ENCODE results near the gene USF1.
"Not testable (repeated sequence)": the region's sequence is repeated elsewhere in the genome, so short reads cannot be mapped to it uniquely, and the experiment has no call there.

USF1 gene

DNA sequence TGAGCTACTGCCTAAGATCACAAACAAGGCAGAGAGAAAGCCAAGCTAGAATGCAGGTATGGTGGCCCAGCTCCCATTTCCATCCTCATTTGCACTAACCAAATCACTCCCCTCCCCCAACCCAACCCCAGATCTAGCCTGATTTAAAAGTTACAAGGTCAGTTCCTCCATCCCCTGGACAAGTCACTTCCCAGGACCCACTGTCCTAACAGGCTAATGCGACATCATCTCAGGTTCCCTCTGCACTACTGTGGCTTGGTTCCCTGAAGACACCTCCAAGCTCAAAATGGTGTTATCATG, 27.2 kb downstream of the USF1 start:
- DNase-seq = no peak

DNA sequence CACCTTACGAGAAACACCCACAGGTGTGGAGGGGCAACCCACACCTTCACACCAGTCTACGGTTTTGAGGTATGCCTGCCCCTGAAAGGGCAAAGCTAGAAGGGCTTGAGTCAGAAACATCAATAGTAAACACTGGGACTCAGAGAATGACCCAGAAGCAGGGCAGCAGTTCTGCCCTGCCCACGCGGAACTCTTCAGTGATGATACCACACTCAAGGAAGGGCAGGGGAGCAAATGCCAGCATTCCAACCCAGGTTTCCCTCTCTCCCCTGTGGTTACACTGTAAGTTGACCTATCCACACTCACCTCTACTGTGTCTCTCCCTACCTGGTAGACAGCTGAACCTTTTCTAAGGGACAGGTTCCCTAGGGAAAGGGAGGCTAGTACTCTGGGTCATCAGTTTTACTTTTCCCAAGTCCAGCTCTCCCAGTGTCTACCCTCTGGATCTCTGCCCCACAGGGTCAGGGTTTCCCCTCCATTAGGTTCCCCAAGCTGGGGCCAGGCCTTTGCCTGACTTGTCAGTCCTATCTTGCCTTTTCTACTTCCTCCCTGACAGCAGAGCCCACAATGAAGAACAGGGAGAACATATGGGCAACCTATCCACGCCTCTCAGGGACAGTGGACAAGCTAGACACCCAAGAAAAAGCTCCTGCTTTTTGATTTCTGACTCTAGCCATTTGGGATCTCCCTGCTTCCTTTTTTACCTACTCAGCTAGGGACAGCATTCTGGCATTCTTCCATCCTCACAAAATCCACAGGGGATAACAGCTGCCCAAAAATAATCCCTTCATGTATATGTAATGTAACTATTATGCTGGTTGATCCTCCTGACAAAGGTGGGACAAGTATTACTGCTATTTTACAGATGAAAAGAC, 27.8 kb downstream of the USF1 start:
- DNase-seq = no peak

DNA sequence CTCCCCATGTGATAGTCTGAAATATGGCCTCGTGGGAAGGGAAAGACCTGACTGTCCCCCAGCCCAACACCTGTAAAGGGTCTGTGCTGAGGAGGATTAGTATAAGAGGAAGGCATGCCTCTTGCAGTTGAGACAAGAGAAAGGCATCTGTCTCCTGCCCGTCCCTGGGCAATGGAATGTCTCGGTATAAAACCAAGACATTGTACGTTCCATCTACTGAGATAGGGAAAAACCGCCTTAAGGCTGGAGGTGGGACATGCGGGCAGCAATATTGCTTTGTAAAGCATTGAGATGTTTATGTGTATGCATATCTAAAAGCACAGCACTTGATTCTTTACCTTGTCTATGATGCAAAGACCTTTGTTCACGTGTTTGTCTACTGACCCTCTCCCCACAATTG, 28.6 kb downstream of the USF1 start:
- not testable (repeated sequence) for DNase-seq

DNA sequence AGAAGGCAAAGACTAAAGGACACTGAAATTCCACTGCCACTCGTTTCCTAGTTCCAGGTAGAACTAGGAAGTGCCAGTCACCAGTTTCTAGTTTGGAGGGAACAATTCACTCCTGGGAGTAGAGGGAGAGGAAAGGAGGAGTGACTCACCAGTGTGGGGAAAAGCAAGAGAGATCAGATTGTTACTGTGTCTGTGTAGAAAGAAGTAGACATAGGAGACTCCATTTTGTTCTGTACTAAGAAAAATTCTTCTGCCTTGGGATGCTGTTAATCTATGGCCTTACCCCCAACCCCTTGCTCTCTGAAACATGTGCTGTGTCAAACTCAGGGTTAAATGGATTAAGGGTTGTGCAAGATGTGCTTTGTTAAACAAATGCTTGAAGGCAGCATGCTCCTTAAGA, 29.1 kb downstream of the USF1 start:
- not testable (repeated sequence) for DNase-seq

DNA sequence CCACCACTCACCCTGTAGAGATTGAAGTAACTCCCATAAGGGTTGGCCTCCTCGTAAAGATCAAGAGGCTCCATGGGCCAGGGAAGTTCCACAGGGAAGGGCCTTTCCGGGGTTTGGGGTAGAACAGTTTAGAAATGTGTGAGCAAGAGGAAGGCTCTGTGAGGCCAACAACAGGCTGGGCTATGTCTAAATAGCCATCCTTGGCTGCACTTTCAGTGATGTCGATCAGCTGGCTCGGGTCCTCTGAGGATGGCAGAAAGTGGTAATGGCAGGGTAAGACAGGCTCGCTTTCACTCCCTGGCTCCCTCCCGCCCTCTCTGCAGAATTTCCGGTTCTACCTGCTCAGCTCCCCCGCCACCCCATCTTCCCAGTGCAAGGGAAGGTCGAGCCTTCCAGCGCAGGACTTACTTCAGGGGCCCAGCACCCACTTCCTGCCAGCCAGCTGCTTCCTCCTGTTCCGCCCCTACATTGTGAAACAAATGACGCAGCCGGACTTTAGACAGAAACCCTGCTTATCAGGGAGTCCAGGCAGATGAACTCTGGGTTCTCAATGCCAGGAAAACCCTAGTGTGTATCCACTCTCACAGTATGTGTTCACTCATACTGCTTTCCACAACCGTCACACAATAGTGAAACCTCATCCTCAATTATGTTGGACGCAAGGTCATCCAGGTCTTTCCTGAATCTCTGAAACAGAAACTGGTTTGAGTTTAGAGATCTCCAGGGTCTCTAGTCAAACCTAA, 32.1 kb downstream of the USF1 start:
- DNase-seq = no peak

DNA sequence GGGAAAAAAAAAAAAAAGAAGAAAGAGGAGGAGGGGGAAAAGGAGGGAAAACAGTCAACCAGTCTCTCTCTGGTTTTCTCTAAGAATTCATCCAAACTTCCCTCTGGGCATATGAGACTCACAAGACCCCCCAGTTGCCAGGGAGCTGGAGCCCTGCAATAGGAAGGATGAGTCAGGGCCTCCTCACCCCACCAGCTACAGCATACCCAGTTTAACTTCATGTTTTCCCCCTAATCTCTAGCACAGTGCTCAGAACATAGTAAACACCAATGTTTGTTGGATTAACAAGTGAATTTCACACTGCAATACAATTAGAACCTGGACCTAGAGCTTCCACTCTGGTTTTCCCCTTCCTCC, 32.7 kb downstream of the USF1 start:
- no peak for DNase-seq

DNA sequence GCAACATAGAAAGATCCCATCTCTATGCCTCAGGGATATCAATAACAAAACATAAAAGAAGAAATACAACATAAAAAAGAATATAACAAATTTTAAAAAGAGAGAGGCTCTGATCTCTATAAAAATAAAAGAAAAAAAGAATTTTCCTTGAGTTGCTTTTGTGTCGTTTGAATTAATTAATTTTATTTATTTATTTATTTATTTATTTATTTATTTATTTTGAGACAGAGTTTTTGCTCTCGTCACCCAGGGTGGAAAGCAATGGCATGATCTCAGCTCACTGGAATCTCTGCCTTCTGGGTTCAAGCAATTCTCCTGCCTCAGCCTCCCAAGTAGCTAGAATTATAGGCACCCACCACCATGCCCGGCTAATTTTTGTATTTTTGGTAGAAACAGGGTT, 33.4 kb downstream of the USF1 start:
- no peak for DNase-seq

DNA sequence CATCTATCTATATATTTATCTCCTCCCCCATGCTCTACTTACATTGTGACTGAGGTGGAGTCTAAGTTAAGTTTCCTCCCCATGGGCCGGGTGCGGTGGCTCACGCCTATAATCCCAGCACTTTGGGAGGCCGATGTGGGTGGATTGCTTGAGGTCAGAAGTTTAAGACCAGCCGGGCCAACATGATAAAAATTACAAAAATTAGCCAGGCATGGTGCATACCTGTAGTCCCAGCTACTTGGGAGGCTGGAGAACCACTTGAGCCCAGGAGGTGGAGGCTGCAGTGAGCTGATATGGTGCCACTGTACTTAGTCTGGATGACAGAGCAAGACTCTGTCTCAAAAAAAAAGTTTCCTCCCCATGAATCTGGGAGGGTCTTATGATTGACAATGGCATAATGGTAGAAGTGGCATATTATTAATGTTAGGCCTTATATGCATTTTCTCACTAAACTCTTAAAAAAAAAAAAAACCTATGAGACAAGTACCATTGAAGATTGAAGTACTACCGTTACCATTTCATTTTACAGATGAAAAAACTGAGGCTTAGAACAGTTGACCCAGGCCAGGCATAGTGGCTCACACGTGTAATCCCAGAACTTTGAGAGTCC, 36.1 kb downstream of the USF1 start:
- DNase-seq = no peak

DNA sequence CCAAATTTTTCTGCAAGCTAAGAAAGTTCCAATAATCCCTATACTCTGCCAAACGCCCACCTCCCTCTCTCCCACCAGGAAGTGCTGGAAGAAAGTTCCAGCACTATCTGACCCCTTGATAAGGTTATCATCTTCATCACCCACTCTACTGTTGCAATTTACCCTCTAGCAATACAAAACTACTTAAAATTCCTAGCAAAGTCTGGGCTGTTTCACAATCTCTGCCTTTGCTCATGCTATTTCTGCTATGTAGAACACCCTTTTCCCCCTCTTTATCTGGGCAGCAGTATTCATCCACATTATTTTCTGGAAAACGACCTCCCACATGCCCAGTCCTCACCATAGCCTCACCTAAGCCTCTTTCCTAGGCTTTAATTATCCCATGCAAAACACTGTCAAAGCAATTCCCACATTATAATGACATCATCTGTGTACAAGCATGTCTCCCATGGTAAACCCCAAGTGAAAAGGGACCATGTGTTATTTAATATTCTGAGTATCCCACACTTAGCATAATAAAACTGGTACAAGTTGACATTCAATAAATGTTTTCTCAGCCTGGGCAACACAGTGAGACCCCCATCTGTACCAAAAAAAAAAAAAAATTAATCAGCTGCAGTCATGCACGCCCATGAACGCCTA, 36.8 kb downstream of the USF1 start:
- DNase-seq = no peak

DNA sequence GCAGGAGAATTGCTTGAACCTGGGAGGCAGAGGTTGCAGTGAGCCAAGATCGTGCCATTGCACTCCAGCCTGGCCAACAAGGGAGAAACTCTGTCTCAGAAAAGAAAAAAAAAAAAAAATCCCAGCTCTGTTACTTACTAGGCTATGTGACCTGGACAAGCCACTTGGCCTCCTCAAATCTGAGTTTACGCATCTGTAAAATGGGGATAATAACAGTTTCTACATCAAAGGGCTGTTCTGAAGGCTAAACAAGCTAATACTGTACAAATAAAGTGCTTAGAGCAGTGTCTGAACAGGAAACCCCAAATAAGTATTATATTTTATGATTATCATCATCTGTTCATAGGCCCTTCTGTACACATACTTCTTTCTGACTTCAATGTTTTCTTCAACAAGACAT, 38.4 kb downstream of the USF1 start:
- DNase-seq = no peak

DNA sequence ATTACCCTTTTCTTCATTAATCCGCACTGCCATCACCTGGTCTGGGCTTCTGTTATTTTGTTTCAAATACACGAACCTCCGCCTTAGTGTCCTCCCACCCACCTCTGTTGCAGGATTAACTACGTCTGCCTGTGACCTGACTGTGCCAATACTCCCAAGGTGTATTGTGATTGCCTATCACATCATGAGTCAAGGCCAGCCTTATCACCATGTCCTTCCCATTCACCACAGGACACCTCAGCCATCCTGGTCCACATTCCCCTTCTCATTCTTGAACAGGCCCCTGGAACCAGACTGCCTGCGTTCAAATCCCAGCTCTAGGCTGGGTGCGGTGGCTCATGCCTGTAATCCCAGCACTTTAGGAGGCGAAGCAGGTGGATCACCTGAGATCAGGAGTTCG, 39.2 kb downstream of the USF1 start:
- DNase-seq = no peak

DNA sequence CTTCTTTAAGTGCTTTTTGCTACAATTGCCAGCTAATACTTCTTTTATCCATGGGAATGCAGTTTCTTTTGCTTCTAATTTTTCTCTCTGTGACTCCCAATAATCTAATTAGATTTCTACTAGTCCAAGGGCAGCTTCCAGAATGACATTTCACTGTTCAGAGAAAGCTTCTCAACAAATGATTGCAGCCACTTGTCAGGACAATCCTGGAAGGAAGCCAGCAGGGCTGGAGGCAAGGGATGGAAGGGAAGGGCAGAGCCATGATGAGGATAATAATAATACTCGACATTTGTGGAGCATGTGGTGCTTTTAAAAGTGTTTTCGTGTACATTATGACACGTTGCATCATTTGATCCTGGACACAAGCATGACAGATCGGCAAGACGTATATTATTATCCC, 44.3 kb downstream of the USF1 start:
- DNase-seq = no peak

DNA sequence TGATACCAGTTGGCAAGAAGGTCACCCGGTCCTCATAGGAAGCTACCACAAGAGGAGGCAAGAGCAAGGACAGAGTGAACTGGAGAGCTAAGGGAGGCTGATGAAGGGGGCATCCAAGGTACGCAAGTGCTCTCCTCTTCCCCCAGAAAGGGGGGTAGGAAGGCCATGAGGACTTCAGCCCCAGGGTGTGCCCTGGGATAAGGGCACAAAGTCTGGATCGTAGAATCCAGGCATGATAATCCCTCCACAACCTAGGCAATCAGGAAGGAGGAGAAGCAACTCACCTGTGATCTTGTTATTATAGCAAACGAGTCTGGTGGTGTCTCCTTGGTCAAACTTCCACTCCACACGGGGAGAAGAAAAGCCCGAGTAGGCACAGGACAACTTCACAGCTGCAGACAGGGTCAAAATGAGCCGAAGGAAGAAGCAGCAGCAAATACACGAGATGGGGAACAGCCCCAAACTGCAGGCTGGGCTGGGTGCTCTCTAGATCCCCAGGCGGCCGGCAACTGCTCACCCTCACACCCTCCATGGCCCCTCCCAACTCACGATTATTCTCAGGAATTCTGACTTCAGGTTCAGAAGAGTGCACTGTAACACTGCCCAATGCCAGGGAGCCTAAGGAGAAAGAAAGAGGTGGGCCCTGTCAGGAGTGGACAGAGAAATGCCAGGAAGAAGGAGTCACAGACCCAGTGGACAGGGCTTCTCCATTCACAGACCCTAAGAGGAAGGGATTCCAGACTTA, 44.9 kb downstream of the USF1 start:
- DNase-seq = no peak

DNA sequence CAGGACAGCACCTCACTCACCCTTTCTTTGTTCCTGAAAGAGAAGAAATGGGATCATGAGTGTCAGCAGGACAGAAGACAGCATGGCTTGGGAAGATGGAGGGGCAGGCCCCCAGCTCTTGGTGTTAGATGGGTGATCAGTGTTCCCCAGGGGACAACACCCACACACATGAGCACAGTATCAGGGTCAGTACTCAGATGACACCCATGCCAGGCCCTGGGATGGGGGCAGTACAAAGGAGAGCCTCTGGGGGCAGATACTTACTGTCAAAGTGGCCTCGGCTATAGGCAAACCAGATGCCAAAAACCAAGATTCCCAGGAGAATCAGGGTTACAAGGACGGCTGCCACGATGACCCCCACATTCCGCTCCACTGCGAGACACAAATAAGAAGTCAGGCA, 46.4 kb downstream of the USF1 start:
- DNase-seq = no peak

DNA sequence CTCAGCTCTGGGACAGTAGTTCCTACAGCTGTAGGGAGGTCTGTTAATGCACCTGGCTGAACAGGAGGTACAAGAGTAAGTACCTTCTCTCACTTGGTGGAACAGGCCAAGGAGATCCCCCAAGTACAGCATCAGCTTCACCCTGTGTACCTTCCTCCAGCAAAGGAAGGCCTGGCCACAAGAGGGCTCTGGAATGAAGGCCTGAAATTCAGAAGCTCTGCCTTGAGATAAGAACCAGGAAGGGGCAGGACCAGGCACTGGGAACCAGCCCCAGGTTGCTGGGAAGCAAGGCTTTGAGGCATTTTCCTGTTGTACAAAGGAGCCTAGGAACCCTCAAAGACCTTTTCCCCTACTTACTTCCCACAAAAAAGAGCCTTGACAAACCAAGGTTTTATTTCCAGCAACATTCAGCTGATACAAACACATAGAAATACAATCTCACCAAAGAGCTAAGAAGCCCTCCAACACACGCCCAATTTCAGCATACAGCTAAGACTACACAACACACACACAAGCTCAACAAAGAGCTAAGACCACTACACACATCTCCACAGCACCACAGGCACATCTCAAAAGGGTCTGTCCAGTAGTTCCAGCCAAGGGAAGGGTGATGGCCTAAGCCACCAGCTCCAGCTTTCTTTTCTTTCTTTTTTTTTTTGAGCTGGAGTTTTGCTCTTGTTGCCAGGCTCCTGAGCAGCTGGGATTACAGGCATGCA, 48.3 kb downstream of the USF1 start:
- no peak for DNase-seq

DNA sequence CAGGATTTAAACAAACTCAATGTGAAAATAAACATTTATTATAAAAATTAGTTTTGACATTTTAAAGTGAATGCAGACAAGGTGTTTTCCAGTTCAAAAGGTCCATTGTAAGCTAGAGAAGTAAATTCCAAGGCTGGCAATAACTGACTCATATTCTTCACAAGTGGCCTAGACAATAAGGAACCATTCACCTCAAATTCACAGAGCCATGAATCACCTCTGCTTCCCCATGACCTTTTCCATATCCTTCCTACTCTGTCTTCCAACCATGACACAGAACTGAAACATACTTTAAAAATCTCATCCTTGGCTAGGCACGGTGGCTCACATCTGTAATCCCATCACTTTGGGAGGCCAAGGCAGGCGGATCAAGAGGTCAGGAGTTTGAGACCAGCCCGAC, 49.6 kb downstream of the USF1 start:
- no peak for DNase-seq

DNA sequence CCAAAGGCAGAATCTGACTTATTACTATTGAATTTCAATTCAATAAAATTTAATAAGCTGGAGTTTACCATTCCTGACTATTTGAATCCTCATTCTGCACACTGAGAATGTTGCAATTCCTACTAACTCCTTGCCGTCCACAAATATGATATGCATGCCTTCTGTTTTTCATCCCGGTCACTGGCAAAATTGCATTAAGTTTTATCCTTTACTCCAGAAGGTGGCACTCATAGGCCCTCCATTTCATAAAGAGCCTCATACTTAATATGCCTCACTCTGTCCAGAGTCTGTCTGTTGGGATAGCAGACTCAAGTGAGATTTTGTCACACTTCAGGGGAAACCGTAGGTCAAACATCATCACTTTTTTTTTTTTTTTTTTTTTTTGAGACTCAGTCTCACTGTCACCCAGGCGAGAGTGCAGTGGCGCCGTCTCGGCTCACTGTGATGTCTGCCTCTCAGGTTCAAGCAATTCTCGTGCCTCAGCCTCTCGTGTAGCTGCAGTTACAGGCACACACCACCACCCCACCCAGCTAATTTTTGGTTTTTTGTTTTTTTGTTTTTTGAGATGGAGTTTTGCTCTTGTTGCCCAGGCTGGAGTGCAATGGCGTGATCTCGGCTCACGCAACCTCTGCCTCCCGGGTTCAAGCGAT, 52.1 kb downstream of the USF1 start:
- DNase-seq = no peak

DNA sequence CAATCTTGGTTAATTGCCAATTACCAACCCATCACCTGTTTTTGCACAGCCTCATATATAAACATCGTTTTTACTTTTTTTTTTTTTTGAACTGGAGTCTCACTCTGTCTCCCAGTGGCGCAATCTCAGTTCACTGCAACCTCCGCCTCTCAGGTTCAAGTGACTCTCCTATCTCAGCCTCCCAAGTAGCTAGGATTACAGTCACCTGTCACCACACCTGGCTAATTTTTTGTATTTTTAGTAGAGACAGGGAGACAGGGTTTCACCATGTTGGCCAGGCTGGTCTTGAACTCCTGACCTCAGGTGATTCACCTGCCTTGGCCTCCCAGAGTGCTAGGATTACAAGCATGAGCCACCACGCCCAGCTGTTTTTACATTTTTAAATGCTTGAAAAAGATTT, 53.7 kb downstream of the USF1 start:
- DNase-seq = not testable (repeated sequence)

Data from NCI-H2171 (cell line).